Measurements from ENCODE around the gene ALG13.

- TF ChIP-seq, protein P1, sequence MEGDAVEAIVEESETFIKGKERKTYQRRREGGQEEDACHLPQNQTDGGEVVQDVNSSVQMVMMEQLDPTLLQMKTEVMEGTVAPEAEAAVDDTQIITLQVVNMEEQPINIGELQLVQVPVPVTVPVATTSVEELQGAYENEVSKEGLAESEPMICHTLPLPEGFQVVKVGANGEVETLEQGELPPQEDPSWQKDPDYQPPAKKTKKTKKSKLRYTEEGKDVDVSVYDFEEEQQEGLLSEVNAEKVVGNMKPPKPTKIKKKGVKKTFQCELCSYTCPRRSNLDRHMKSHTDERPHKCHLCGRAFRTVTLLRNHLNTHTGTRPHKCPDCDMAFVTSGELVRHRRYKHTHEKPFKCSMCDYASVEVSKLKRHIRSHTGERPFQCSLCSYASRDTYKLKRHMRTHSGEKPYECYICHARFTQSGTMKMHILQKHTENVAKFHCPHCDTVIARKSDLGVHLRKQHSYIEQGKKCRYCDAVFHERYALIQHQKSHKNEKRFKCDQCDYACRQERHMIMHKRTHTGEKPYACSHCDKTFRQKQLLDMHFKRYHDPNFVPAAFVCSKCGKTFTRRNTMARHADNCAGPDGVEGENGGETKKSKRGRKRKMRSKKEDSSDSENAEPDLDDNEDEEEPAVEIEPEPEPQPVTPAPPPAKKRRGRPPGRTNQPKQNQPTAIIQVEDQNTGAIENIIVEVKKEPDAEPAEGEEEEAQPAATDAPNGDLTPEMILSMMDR (IDR thresholded peaks at IDR 0.05) = no peak
- no peak for TF ChIP-seq POLR2A (IDR thresholded peaks at IDR 0.05)
- TF ChIP-seq EP300 (IDR thresholded peaks at IDR 0.05) = no peak
Observed at GRCh38 chrX:111743316-111743715, 62.3 kb downstream of the ALG13 start.

Data from tibial nerve (tissue), 4 donors.